Smooth muscle cell (in vitro differentiated cells): ENCODE results near the gene CEMIP2. TPM values are rescaled to one million over a fixed set of nuclear protein-coding genes. Genes with fewer than 3 reads are reported as not detected.
A peak's percentile ranks its signal among the peaks of the same experiment; 100 is the strongest.

Experiments
- DNase-seq: peaks from one replicate; lab custom pipeline; 2025; ENCODE audit not compliant: unreplicated experiment; lab: John Stamatoyannopoulos, UW
- H2AFZ ChIP-seq: fragments of 200-600 bp; sonication (generic); 2 replicates; pipeline ENCODE4 v1.6.0; 2016; ENCODE audit warnings: antibody characterized with exemption, low read depth, mild to moderate bottlenecking
- H3F3A ChIP-seq: fragments of 200-600 bp; sonication (generic); 2 replicates; pipeline ENCODE4 v1.6.0; 2017; ENCODE audit warnings: antibody characterized with exemption, low read depth
- H3K27ac ChIP-seq: fragments of 200-600 bp; sonication (generic); 2 replicates; pipeline ENCODE4 v1.5.1; 2016; ENCODE audit warnings: low read depth, mild to moderate bottlenecking
- H3K27me3 ChIP-seq: fragments of 200-600 bp; sonication (generic); 2 replicates; pipeline ENCODE4 v1.6.1; 2016; ENCODE audit warnings: low read depth, mild to moderate bottlenecking
- H3K36me3 ChIP-seq: fragments of 200-600 bp; sonication (generic); 2 replicates; pipeline ENCODE4 v1.5.1; 2016; ENCODE audit warnings: low read depth
- H3K4me1 ChIP-seq: fragments of 200-600 bp; sonication (generic); 2 replicates; pipeline ENCODE4 v1.5.1; 2016; ENCODE audit warnings: low read depth
- H3K4me2 ChIP-seq: fragments of 200-600 bp; sonication (generic); 2 replicates; pipeline ENCODE4 v1.6.0; 2016; ENCODE audit warnings: mild to moderate bottlenecking
- H3K4me3 ChIP-seq: fragments of 200-600 bp; sonication (generic); 2 replicates; pipeline ENCODE4 v1.5.1; 2016; ENCODE audit warnings: mild to moderate bottlenecking
- H3K79me2 ChIP-seq: fragments of 200-600 bp; sonication (generic); 2 replicates; pipeline ENCODE4 v1.6.0; 2016; ENCODE audit warnings: low read depth, mild to moderate bottlenecking
- H3K9ac ChIP-seq: fragments of 200-600 bp; sonication (generic); 2 replicates; pipeline ENCODE4 v1.6.0; 2016; ENCODE audit warnings: low read depth
- H3K9me3 ChIP-seq: fragments of 200-600 bp; sonication (generic); replicated peaks from 2 replicates; pipeline ENCODE4 v1.5.1; 2016; ENCODE audit warnings: low read depth
- H4K20me1 ChIP-seq: fragments of 200-600 bp; sonication (generic); 2 replicates; pipeline ENCODE4 v1.6.0; 2016; ENCODE audit warnings: low read depth
- WGBS: methylation state at CpG from one replicate; pipeline ENCODE4 v1.1.7; 2016; ENCODE audit warnings: low lambda C conversion rate; 5-methylcytosine and 5-hydroxymethylcytosine counted together
- polyA plus RNA-seq: library from polyadenylated mRNA; unstranded; fragments of >200 nt; fragmentation: Nextera tagmentation; extraction: Ambion mirVana; gene quantifications from 2 replicates; pipeline ENCODE4 v1.2.1, GENCODE V29; 2016
- total RNA-seq: library from RNA; depleted of rRNA; stranded (reverse); fragments of >200 nt; gene quantifications from 2 replicates; pipeline ENCODE4 v1.2.3, GENCODE V29; 2014
- TF ChIP-seq, protein P1 (sequence below): fragments of 200-600 bp; sonication (generic); IDR thresholded peaks from 2 replicates; pipeline ENCODE4 v1.5.1; 2017; ENCODE audit warnings: borderline replicate concordance, mild to moderate bottlenecking, antibody characterized with exemption; ENCODE audit not compliant: insufficient read depth, poor library complexity, severe bottlenecking

The CEMIP2 gene
- total and polyA plus RNA-seq, 2 experiments from 2014 or later, result 46.1 to 103 TPM

DNA sequence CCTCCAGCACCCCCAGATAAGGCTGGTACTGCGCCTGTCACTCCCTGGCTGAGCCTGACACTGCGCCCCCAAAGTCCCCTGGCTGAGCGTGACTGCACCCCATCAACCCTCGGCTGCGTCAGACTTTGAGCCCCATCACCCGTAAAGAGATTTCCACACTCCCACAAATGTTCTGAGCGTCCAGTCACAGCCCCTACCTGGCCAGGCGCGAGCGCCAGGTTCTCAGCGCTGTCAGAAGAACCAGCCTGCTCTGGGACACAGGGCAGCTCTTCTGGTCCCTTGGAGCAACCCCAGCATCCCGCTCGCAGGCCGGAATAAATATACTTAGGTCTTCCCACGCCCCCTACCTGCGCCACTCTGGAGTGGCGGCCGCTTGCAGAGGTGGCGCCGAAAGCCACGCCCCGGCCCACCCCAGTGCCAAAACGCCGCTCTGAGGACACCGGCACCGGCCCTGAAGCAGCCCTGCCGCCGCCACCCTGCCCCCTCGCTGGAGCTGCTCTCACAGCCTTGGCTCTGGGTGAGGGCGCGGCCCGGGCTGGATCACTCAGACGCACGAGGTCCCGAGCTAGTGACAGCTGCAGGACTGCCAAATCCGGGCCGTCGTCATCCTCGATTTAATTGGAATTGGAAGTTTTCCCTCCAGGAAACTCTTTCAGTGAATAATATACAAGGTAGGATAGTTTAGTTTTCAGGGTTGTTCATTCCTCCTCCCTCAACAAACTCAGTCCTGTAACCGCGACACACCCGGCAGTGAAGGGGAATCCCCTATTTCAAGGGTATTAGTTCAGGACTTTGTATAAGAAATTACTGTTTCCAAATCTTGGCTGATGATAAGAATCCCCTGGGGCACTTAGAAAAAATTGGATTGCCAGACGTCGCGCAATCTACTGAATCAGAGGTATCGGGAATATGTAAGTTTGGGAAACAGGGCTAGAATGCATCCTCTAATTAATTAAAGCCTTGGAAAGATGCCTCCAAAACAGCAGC, 1.2 kb upstream of the CEMIP2 start:
- peak overlapping the region; percentile 100 for H3K4me2 ChIP-seq
- no peaks in the 10 kb centered on the region for H3K9me3 ChIP-seq
- peaks cover 34% of the 10 kb centered on the region for H4K20me1 ChIP-seq
- TF ChIP-seq, protein P1, sequence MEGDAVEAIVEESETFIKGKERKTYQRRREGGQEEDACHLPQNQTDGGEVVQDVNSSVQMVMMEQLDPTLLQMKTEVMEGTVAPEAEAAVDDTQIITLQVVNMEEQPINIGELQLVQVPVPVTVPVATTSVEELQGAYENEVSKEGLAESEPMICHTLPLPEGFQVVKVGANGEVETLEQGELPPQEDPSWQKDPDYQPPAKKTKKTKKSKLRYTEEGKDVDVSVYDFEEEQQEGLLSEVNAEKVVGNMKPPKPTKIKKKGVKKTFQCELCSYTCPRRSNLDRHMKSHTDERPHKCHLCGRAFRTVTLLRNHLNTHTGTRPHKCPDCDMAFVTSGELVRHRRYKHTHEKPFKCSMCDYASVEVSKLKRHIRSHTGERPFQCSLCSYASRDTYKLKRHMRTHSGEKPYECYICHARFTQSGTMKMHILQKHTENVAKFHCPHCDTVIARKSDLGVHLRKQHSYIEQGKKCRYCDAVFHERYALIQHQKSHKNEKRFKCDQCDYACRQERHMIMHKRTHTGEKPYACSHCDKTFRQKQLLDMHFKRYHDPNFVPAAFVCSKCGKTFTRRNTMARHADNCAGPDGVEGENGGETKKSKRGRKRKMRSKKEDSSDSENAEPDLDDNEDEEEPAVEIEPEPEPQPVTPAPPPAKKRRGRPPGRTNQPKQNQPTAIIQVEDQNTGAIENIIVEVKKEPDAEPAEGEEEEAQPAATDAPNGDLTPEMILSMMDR, result no peak
- H3K27ac ChIP-seq, result no peak overlapping the region
- H3K27me3 ChIP-seq, result no peaks in the 10 kb centered on the region
- H3K4me1 ChIP-seq, result peaks cover 20% of the 10 kb centered on the region
- 8% methylated on average over 43 of the region's 46 CpGs for WGBS
- peak overlapping the region; percentile 96 for H2AFZ ChIP-seq
- DNase-seq, result peak; percentile 29
- peak overlapping the region; percentile 98 for H3K4me3 ChIP-seq
- H3K9ac ChIP-seq, result peak overlapping the region; percentile 50
- peaks cover 39% of the 10 kb centered on the region for H3K79me2 ChIP-seq
- H3F3A ChIP-seq, result peaks cover 8% of the 10 kb centered on the region
- H3K36me3 ChIP-seq, result no peaks in the 10 kb centered on the region

DNA sequence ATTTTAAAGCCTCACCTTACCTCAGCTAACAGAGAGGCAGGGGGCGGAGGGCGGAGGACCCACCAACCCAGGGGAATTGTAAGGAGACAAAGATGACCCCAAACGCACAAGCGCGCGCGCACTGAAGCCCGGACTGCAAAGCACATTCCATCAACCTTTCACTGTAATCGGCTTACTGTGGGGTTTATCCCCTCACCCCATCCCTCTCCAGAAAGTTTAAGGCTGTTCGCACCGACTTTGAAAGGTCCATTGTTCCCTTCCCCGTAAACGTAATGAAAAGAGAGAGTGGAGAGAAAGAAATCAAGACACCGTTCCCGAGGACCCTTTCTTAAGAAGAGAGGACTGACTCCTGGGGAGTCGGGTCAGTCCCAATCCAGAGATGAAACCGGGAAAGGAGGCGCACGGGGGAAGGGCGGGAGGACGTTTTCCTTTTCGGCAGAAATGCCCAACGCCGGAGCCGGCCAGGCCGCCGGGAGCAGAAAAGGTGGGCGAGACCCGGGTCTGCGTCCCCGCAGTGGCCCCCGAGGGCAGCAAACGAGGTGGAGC, 464 bp downstream of the CEMIP2 start:
- H4K20me1 ChIP-seq, result peaks cover 50% of the 10 kb centered on the region
- no peak for DNase-seq
- peaks cover 16% of the 10 kb centered on the region for H3F3A ChIP-seq
- under 1% methylated on average over 26 of the region's 33 CpGs for WGBS
- peaks cover 36% of the 10 kb centered on the region for H3K4me1 ChIP-seq
- H3K36me3 ChIP-seq, result no peaks in the 10 kb centered on the region
- peak overlapping the region; percentile 98 for H3K27ac ChIP-seq
- H2AFZ ChIP-seq, result no peak overlapping the region
- H3K4me2 ChIP-seq, result peak overlapping the region; percentile 95
- H3K79me2 ChIP-seq, result peaks cover 53% of the 10 kb centered on the region
- no peaks in the 10 kb centered on the region for H3K9me3 ChIP-seq
- no peaks in the 10 kb centered on the region for H3K27me3 ChIP-seq
- peak overlapping the region; percentile 98 for H3K9ac ChIP-seq
- H3K4me3 ChIP-seq, result peak overlapping the region; percentile 98
- TF ChIP-seq, protein P1, result no peak

DNA sequence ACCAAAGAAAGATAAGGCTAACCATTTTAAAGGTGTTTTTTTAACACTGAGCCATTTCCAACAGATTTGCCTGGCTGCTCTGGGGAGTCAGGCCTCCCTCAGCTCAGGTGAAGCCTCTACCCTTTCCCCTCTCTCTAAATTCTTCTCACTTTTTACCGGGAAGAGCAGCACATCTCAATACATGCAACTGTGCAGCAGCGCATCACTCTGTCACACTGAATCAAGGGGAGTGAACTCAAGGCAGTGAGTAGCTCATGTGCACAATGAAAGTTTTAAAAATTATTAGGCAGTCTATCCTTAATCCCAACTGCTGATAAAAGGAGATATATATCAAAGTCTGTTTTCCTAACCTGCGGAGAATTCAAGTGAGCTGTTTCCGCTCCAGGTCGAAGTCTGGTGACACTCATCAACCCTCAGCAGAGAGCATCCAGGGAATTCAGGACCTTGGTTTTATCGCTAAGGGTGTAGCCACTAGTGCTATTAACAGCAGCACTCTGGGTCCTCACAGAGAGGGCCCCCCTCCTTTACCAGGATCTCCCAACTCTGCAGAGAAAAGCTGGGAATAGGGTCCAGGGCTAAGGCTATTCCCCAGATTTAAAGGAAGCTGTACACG, 1.0 kb downstream of the CEMIP2 start:
- DNase-seq, result no peak
- no peaks in the 10 kb centered on the region for H3K9me3 ChIP-seq
- peaks cover 56% of the 10 kb centered on the region for H4K20me1 ChIP-seq
- peak overlapping the region; percentile 95 for H3K4me2 ChIP-seq
- peaks cover 59% of the 10 kb centered on the region for H3K79me2 ChIP-seq
- H2AFZ ChIP-seq, result no peak overlapping the region
- WGBS, result 2% methylated on average over 7 of the region's 7 CpGs
- peak overlapping the region; percentile 98 for H3K4me3 ChIP-seq
- peaks cover 41% of the 10 kb centered on the region for H3K4me1 ChIP-seq
- TF ChIP-seq, protein P1, result no peak
- H3K9ac ChIP-seq, result peak overlapping the region; percentile 98
- H3F3A ChIP-seq, result peaks cover 16% of the 10 kb centered on the region
- no peaks in the 10 kb centered on the region for H3K27me3 ChIP-seq
- peak overlapping the region; percentile 98 for H3K27ac ChIP-seq
- no peaks in the 10 kb centered on the region for H3K36me3 ChIP-seq
